GM10266 (cell line): ENCODE measurements around the gene BAD.

ENCODE experiments used
- DNase-seq: peaks from one replicate; pipeline ENCODE4 v3.0.0; 2012; ENCODE audit errors: extremely low spot score
- CTCF ChIP-seq: IDR thresholded peaks from 2 replicates; pipeline ENCODE4 v1.5.1; 2012; ENCODE audit warnings: mild to moderate bottlenecking, low read depth; ENCODE audit not compliant: control insufficient read depth, insufficient read depth; ENCODE audit errors: missing control alignments

Gene BAD

DNA sequence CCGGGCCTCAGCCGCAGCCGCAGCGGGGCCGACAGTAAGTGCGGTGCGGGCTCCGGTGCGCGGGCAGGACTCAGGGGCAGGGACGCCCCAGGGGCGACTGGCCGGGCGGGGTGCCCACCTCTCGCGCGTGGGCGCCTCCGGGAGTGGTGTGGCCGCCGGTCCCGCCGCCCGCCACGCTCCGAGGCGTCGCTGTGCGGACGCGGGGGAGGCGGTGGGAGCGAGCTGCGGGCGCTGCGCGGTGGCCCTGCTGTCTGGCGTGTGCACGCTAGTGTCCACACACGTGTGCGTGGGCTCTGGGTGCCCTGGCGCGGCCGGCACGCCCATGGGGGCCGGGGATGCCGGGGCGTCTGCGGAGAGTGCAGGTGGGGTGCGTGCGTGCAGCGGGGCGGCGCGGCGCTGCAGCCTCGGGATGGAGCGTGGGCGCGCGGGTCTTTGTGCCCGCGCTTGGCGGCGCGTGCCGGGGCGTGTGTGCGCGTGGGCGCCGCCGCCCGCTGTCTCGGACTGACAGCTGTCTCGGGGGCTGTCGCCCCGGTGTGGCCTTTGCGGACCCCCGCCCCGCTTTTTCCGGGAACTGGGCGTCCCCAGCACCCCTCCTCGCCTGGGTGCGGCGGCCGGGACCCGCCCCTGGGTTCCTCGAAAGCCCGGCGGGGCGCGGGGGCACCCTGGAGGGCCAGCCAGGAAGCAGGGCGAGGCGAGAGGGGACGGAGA, 7.4 kb upstream of the BAD start:
- TF ChIP-seq CTCF = no peak
- DNase-seq = no peak

DNA sequence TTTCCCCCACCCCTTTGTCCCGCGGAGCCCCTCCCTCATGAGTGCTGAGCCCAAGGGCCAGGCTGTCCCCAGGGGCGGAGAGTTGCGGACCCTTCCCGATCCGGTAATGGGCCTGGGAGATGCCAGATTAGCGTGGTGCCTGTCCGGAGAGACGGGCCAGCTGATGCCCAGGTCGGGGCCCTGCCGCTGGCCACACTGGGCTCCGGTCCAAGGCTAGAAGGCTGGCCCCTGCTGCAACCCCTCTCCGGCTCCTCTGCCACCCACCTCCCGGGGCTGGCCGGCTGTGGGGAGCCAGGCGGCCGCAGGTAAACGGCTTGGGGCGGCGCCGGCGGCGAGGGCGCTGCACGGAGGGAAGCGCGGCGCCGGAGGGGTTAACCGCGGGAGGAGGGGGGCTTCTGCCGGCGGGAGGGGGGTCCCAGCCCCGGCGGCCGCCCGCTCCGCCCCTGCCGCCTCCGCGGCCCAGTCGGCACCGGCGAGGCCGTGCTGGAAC, 6.8 kb upstream of the BAD start, which contains the start of gene KCNK4:
Gene KCNK4 (plus strand): TSS at position 41 of the 490 bp plus-strand sequence. CDS start 1,717 bp downstream, outside the sequence.
- DNase-seq = no peak
- TF ChIP-seq CTCF = no peak

DNA sequence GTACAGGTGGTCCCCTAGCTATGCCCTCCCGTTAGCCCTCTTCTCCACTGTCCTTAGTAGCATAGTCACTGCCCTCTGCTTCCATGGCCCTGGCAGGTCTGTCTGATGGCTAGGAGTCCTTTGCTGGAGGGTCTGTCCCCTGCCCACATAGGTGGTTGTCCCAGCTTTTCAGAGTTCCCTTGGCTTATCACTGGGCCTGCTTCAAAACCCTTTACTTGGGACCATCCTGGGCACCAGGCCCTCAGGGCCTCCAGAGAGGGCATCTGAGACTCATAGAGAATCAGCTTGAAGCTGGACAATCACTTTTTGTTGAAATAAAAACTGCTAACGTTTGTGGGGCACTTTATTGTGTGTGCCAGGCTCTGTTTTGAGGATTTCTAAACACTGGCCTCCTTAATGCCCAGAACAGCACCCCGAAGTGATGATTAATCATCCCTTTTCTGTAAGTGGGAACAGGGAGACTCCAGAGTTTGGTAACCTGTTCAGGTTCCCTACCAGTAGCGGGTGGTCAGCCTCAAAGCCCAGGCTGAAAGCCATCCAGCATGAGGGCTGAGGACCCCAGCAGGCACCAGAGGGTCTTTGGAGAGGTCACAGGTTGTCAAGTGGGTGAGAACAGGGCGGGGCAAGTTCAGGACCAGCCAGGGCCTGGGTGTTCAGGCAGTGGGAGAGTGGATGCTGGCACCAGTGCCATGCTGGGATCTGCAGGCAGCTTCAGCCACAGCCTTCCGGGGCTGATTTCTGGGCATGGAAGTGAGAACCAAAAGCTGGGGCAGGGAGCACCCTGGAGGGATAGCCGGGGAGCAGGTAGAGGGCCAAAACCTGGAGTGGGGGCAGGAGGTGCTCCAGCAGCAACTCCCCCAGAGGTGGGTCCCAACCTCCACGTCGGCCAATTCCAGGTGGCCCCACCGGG, 6.1 kb upstream of the BAD start:
- TF ChIP-seq CTCF = no peak

GRCh38 chr11:64289002-64289564, 4.6 kb upstream of the BAD start:
- TF ChIP-seq CTCF = no peak
- no peak for DNase-seq

More for the DNA sequence above, 6.1 kb upstream of the BAD start:
- no peak for DNase-seq

DNA sequence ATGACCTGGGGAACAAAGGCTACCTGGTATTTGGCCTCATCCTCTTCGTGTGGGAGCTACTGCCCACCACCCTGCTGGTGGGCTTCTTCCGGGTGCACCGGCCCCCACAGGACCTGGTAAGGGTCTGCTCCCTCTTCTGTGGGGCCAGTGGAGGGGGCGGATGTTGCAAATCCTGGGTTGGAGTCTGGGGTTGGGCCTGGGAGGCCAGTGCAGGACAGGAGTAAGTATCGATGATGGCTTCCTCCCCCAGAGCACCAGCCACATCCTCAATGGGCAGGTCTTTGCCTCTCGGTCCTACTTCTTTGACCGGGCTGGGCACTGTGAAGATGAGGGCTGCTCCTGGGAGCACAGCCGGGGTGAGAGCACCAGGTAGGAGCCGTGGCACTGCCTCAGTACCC, 3.9 kb upstream of the BAD start:
- TF ChIP-seq CTCF = no peak
- no peak for DNase-seq

- DNase-seq = no peak
- TF ChIP-seq CTCF = no peak
Observed at GRCh38 chr11:64287676-64288352, 3.3 kb upstream of the BAD start.
